Globus pallidus (tissue), 1 donor: Measurements from ENCODE around the gene MT1X.
"Not testable (repeated sequence)": the region's sequence is repeated elsewhere in the genome, so short reads cannot be mapped to it uniquely, and the experiment has no call there.

Source experiments
- DNase-seq: peaks from one replicate; pipeline ENCODE4 v3.0.0-alpha.2; 2015; ENCODE audit warnings: low spot score

MT1X gene

GRCh38 chr16:56657555-56658326 lies 24.5 kb upstream of the MT1X start, which contains the start of gene MT1F:
Gene MT1F, plus strand, starts transcription at chr16:56657959. Its CDS starts 100 bp downstream, at chr16:56658059.
- peak; percentile 55 for DNase-seq

GRCh38 chr16:56658327-56658875 lies 23.9 kb upstream of the MT1X start:
- DNase-seq, result no peak

GRCh38 chr16:56662357-56663354 lies 19.6 kb upstream of the MT1X start:
- DNase-seq, result no peak

- DNase-seq, result no peak
Observed at GRCh38 chr16:56664506-56664905, 17.8 kb upstream of the MT1X start.

GRCh38 chr16:56665286-56666261 lies 16.7 kb upstream of the MT1X start:
- DNase-seq, result not testable (repeated sequence)

GRCh38 chr16:56667581-56668571 lies 14.4 kb upstream of the MT1X start, which contains the start of gene MT1G:
Gene MT1G, minus strand, starts transcription at chr16:56668065. Its CDS starts 72 bp downstream, at chr16:56667993.
- no peak for DNase-seq

- no peak for DNase-seq
Observed at GRCh38 chr16:56669005-56669839, 13.0 kb upstream of the MT1X start, which contains the start of gene MT1H. Gene MT1H, plus strand, starts transcription at chr16:56669814. Its CDS starts 71 bp downstream, at chr16:56669885.

GRCh38 chr16:56669840-56670619 lies 12.2 kb upstream of the MT1X start:
- no peak for DNase-seq

- DNase-seq, result no peak
Observed at GRCh38 chr16:56670620-56670934, 11.7 kb upstream of the MT1X start.

- DNase-seq, result not testable (repeated sequence)
Observed at GRCh38 chr16:56671691-56672090, 10.6 kb upstream of the MT1X start.

- not testable (repeated sequence) for DNase-seq
Observed at GRCh38 chr16:56672171-56672570, 10.1 kb upstream of the MT1X start.

- DNase-seq, result no peak
Observed at GRCh38 chr16:56672761-56673536, 9.3 kb upstream of the MT1X start.

- DNase-seq, result no peak
Observed at GRCh38 chr16:56673921-56674320, 8.3 kb upstream of the MT1X start.

GRCh38 chr16:56674570-56674969 lies 7.7 kb upstream of the MT1X start:
- DNase-seq, result not testable (repeated sequence)

GRCh38 chr16:56675685-56676210 lies 6.5 kb upstream of the MT1X start:
- DNase-seq, result no peak

- no peak for DNase-seq
Observed at GRCh38 chr16:56677474-56677873, 4.8 kb upstream of the MT1X start.
